HepG2 (cell line): Measurements from ENCODE around the gene TAF12. TPM values are rescaled to one million over a fixed set of nuclear protein-coding genes. Genes with fewer than 3 reads are reported as not detected.

Source experiments
- BRD4 ChIP-seq: sonication (generic); formaldehyde crosslinking; IDR thresholded peaks from 2 replicates; pipeline ENCODE4 v1.4.0; 2020; ENCODE audit warnings: missing genetic modification reagents
- DNMT1 ChIP-seq: sonication (generic); formaldehyde crosslinking; IDR thresholded peaks from 2 replicates; pipeline ENCODE4 v1.5.1; 2020; ENCODE audit warnings: mild to moderate bottlenecking, missing genetic modification reagents
- EEA1 ChIP-seq: sonication (generic); formaldehyde crosslinking; IDR thresholded peaks from 2 replicates; pipeline ENCODE4 v1.5.1; 2020; ENCODE audit warnings: mild to moderate bottlenecking, missing genetic modification reagents, borderline replicate concordance
- FOXK1 ChIP-seq: sonication (generic); formaldehyde crosslinking; IDR thresholded peaks from 2 replicates; pipeline ENCODE4 v1.4.0; 2020; ENCODE audit warnings: low read depth, missing genetic modification reagents, borderline replicate concordance
- HHEX ChIP-seq: IDR thresholded peaks from 2 replicates; pipeline ENCODE4 v1.6.1; 2016; ENCODE audit warnings: control low read depth
- MED1 ChIP-seq: sonication (generic); formaldehyde crosslinking; IDR thresholded peaks from 2 replicates; pipeline ENCODE4 v1.4.0; 2020; ENCODE audit warnings: missing genetic modification reagents
- MTF2 ChIP-seq: sonication (generic); formaldehyde crosslinking; IDR thresholded peaks from 2 replicates; pipeline ENCODE4 v1.5.0; 2020; ENCODE audit warnings: missing genetic modification reagents, borderline replicate concordance
- NCOA1 ChIP-seq: sonication (generic); formaldehyde crosslinking; IDR thresholded peaks from 2 replicates; pipeline ENCODE4 v1.9.0; 2021; ENCODE audit warnings: missing genetic modification reagents
- NCOR1 ChIP-seq: fragments of 200-600 bp; sonication (generic); IDR thresholded peaks from 2 replicates; pipeline ENCODE4 v1.7.0; 2017; ENCODE audit warnings: antibody characterized with exemption, low read length, borderline replicate concordance
- NR2C2 ChIP-seq: sonication (generic); formaldehyde crosslinking; IDR thresholded peaks from 2 replicates; pipeline ENCODE4 v1.4.0; 2020; ENCODE audit warnings: missing genetic modification reagents, mild to moderate bottlenecking, moderate library complexity, borderline replicate concordance
- PHF5A ChIP-seq: IDR thresholded peaks from one replicate; pipeline ENCODE4 v1.6.1; 2018; ENCODE audit warnings: low read depth, missing genetic modification reagents; ENCODE audit not compliant: unreplicated experiment
- SALL1 ChIP-seq: sonication (generic); formaldehyde crosslinking; IDR thresholded peaks from 2 replicates; pipeline ENCODE4 v1.8.0; 2022; ENCODE audit warnings: mild to moderate bottlenecking, missing genetic modification reagents
- SIX1 ChIP-seq: sonication (generic); formaldehyde crosslinking; IDR thresholded peaks from 2 replicates; pipeline ENCODE4 v1.4.0; 2020; ENCODE audit warnings: missing genetic modification reagents, borderline replicate concordance
- SOX5 ChIP-seq: IDR thresholded peaks from 2 replicates; pipeline ENCODE4 v1.6.1; 2016; ENCODE audit warnings: borderline replicate concordance
- SSRP1 ChIP-seq: IDR thresholded peaks from 2 replicates; pipeline ENCODE4 v1.6.1; 2016; ENCODE audit warnings: control low read depth
- ZNF33B ChIP-seq: sonication (generic); formaldehyde crosslinking; IDR thresholded peaks from 2 replicates; pipeline ENCODE4 v1.5.1; 2020; ENCODE audit warnings: mild to moderate bottlenecking, missing genetic modification reagents
- ZNF543 ChIP-seq: sonication (generic); formaldehyde crosslinking; IDR thresholded peaks from 2 replicates; pipeline ENCODE4 v1.4.0; 2020; ENCODE audit warnings: mild to moderate bottlenecking, missing genetic modification reagents
- ZNF678 ChIP-seq: sonication (generic); formaldehyde crosslinking; IDR thresholded peaks from 2 replicates; pipeline ENCODE4 v1.4.0; 2020; ENCODE audit warnings: mild to moderate bottlenecking, missing genetic modification reagents
- ZNF768 ChIP-seq: sonication (generic); formaldehyde crosslinking; IDR thresholded peaks from 2 replicates; pipeline ENCODE4 v1.4.0; 2020; ENCODE audit warnings: missing genetic modification reagents
- polyA plus RNA-seq, 8 experiments: library from polyadenylated mRNA; depleted of rRNA in 3 of 8; stranded (reverse) in 7 of 8; unstranded in 1 of 8; fragments of >200 nt; fragmentation: Illumina TruSeq in 4 of 8; extraction: Trizol in 4 of 8; gene quantifications; 2 replicates each; pipeline versions ENCODE4 v1.2.1 to v1.2.3, GENCODE V29; 2011 to 2016; ENCODE audit warnings: low read depth in 4 of 8, missing spikeins in 1 of 8, mixed read lengths in 1 of 8; ENCODE audit not compliant: insufficient read depth in 1 of 8
- total RNA-seq, 5 experiments: library from RNA; depleted of rRNA; stranded (reverse); fragments of >200 nt; fragmentation: Illumina TruSeq; extraction: Trizol; gene quantifications; 2 replicates each; pipeline ENCODE4 v1.2.3, GENCODE V29; 2016; ENCODE audit warnings: low read depth in 1 of 5
- TF ChIP-seq, protein P1 (sequence below): sonication (generic); formaldehyde crosslinking; conservative IDR thresholded peaks from 2 replicates; pipeline ENCODE4 v1.8.0; 2022; ENCODE audit warnings: low read depth, missing genetic modification reagents
- TF ChIP-seq, protein P2 (sequence below), 2 experiments: IDR thresholded peaks; 2 replicates each; pipeline ENCODE4 v1.6.1; 2011 to 2012; ENCODE audit warnings: low read length in 2 of 2, borderline replicate concordance in 1 of 2, low read depth in 1 of 2, mild to moderate bottlenecking in 1 of 2, moderate library complexity in 1 of 2
- TF ChIP-seq, protein P3 (sequence below): sonication (generic); formaldehyde crosslinking; IDR thresholded peaks from 2 replicates; pipeline ENCODE4 v1.5.1; 2020; ENCODE audit warnings: mild to moderate bottlenecking, missing genetic modification reagents

The TAF12 gene
- total and polyA plus RNA-seq, 2 of the 13 experiments (the other 11 are each of a cell fraction or from before 2014, with no cell fraction given) = 16.3 to 17.1 TPM

- TF ChIP-seq NCOR1 = peak; percentile 15; the same call in 1 of the 2 replicates
- peak; percentile 51 for TF ChIP-seq SOX5
- TF ChIP-seq MED1 (CRISPR knock-in tag) = peak; percentile 86
- peak; percentile 72; the same call in 1 of the 2 replicates for TF ChIP-seq FOXK1
- peak; percentile 70 for TF ChIP-seq NR2C2 (CRISPR knock-in tag)
- TF ChIP-seq, protein P1, sequence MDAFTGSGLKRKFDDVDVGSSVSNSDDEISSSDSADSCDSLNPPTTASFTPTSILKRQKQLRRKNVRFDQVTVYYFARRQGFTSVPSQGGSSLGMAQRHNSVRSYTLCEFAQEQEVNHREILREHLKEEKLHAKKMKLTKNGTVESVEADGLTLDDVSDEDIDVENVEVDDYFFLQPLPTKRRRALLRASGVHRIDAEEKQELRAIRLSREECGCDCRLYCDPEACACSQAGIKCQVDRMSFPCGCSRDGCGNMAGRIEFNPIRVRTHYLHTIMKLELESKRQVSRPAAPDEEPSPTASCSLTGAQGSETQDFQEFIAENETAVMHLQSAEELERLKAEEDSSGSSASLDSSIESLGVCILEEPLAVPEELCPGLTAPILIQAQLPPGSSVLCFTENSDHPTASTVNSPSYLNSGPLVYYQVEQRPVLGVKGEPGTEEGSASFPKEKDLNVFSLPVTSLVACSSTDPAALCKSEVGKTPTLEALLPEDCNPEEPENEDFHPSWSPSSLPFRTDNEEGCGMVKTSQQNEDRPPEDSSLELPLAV = no peak
- TF ChIP-seq, protein P2, sequence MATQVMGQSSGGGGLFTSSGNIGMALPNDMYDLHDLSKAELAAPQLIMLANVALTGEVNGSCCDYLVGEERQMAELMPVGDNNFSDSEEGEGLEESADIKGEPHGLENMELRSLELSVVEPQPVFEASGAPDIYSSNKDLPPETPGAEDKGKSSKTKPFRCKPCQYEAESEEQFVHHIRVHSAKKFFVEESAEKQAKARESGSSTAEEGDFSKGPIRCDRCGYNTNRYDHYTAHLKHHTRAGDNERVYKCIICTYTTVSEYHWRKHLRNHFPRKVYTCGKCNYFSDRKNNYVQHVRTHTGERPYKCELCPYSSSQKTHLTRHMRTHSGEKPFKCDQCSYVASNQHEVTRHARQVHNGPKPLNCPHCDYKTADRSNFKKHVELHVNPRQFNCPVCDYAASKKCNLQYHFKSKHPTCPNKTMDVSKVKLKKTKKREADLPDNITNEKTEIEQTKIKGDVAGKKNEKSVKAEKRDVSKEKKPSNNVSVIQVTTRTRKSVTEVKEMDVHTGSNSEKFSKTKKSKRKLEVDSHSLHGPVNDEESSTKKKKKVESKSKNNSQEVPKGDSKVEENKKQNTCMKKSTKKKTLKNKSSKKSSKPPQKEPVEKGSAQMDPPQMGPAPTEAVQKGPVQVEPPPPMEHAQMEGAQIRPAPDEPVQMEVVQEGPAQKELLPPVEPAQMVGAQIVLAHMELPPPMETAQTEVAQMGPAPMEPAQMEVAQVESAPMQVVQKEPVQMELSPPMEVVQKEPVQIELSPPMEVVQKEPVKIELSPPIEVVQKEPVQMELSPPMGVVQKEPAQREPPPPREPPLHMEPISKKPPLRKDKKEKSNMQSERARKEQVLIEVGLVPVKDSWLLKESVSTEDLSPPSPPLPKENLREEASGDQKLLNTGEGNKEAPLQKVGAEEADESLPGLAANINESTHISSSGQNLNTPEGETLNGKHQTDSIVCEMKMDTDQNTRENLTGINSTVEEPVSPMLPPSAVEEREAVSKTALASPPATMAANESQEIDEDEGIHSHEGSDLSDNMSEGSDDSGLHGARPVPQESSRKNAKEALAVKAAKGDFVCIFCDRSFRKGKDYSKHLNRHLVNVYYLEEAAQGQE (IDR thresholded peaks at IDR 0.05; ENCODE audit: borderline replicate concordance in 1 of 2, low read depth in 1 of 2, low read length in 2 of 2) = peak in 1 of 2 experiments; percentile 80; a peak in 2 of 4 replicates
- no peak for TF ChIP-seq ZNF678 (CRISPR knock-in tag)
- peak; percentile 87 for TF ChIP-seq MTF2
- TF ChIP-seq DNMT1 (CRISPR knock-in tag) = 0 out of 2 replicates have a peak, but pooled peaks have one; percentile 51
- TF ChIP-seq, protein P3, sequence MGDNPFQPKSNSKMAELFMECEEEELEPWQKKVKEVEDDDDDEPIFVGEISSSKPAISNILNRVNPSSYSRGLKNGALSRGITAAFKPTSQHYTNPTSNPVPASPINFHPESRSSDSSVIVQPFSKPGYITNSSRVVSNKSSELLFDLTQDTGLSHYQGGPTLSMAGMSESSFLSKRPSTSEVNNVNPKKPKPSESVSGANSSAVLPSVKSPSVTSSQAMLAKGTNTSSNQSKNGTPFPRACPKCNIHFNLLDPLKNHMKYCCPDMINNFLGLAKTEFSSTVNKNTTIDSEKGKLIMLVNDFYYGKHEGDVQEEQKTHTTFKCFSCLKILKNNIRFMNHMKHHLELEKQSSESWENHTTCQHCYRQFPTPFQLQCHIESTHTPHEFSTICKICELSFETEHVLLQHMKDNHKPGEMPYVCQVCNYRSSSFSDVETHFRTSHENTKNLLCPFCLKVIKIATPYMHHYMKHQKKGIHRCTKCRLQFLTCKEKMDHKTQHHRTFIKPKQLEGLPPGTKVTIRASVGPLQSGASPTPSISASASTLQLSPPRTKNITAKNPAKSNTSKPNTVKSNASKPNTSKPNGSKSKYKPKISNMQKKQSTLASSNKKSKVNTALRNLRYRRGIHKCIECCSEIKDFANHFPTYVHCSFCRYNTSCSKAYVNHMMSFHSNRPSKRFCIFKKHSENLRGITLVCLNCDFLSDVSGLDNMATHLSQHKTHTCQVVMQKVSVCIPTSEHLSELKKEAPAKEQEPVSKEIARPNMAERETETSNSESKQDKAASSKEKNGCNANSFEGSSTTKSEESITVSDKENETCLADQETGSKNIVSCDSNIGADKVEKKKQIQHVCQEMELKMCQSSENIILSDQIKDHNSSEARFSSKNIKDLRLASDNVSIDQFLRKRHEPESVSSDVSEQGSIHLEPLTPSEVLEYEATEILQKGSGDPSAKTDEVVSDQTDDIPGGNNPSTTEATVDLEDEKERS (CRISPR knock-in tag) = 0 out of 2 replicates have a peak, but pooled peaks have one; percentile 53
- TF ChIP-seq EEA1 (CRISPR knock-in tag) = peak; percentile 87; the same call in 1 of the 2 replicates
- peak; percentile 87; the same call in 1 of the 2 replicates for TF ChIP-seq ZNF33B
- no peak; the same call in 1 of the 2 replicates for TF ChIP-seq SSRP1 (CRISPR knock-in tag)
- TF ChIP-seq NCOA1 (CRISPR knock-in tag) = peak; percentile 67; the same call in 1 of the 2 replicates
- TF ChIP-seq PHF5A (CRISPR knock-in tag) = no peak
- TF ChIP-seq SALL1 (CRISPR knock-in tag) = peak; percentile 92
- no peak for TF ChIP-seq HHEX (CRISPR knock-in tag)
- peak; percentile 90 for TF ChIP-seq ZNF543 (CRISPR knock-in tag)
- peak; percentile 85 for TF ChIP-seq ZNF768 (CRISPR knock-in tag)
- peak; percentile 61; the same call in 1 of the 2 replicates for TF ChIP-seq SIX1 (CRISPR knock-in tag)
- 0 out of 2 replicates have a peak, but pooled peaks have one; percentile 33 for TF ChIP-seq BRD4 (CRISPR knock-in tag)
Observed at GRCh38 chr1:28581531-28582247, 61.2 kb downstream of the TAF12 start (continued).
